Mesendoderm (in vitro differentiated cells): ENCODE measurements around the gene GATAD2A.

Experiments used
- DNase-seq: peaks from one replicate; pipeline ENCODE4 v3.0.0; 2013
- H2AK5ac ChIP-seq: 2 replicates; pipeline ENCODE4 v1.6.1; 2013; ENCODE audit warnings: low read length, inconsistent platforms
- H2BK120ac ChIP-seq: 2 replicates; pipeline ENCODE4 v1.6.1; 2013; ENCODE audit warnings: low read depth, mild to moderate bottlenecking, low read length, moderate library complexity, mixed read lengths
- H2BK15ac ChIP-seq: replicated peaks from 2 replicates; pipeline ENCODE4 v1.6.1; 2013; ENCODE audit warnings: low read depth, mild to moderate bottlenecking, moderate library complexity
- H2BK5ac ChIP-seq: 2 replicates; pipeline ENCODE4 v1.6.1; 2013; ENCODE audit warnings: low read length, inconsistent platforms
- H3K18ac ChIP-seq: 2 replicates; pipeline ENCODE4 v1.6.1; 2013; ENCODE audit warnings: mild to moderate bottlenecking, low read length, mixed read lengths
- H3K23ac ChIP-seq: one replicate; pipeline ENCODE4 v1.6.1; 2013; ENCODE audit warnings: low read length
- H3K27ac ChIP-seq: 2 replicates; pipeline ENCODE4 v1.5.1; 2013; ENCODE audit warnings: low read depth, mild to moderate bottlenecking, inconsistent platforms, low read length, moderate library complexity
- H3K27me3 ChIP-seq: 2 replicates; pipeline ENCODE4 v1.6.1; 2013; ENCODE audit warnings: low read length, control low read depth, mild to moderate bottlenecking, inconsistent platforms; ENCODE audit not compliant: insufficient read depth, poor library complexity
- H3K36me3 ChIP-seq: 2 replicates; pipeline ENCODE4 v1.6.1; 2013; ENCODE audit warnings: low read length, inconsistent platforms; ENCODE audit not compliant: control insufficient read depth, insufficient read depth
- H3K4ac ChIP-seq: one replicate; pipeline ENCODE4 v1.6.1; 2013; ENCODE audit warnings: low read depth, mild to moderate bottlenecking, low read length, moderate library complexity
- H3K4me1 ChIP-seq: 2 replicates; pipeline ENCODE4 v1.6.1; 2013; ENCODE audit warnings: low read depth, low read length, inconsistent platforms; ENCODE audit not compliant: control insufficient read depth
- H3K4me2 ChIP-seq: 2 replicates; pipeline ENCODE4 v1.6.1; 2013; ENCODE audit warnings: low read length
- H3K4me3 ChIP-seq: 2 replicates; pipeline ENCODE4 v1.5.1; 2013; ENCODE audit warnings: mild to moderate bottlenecking, low read length
- H3K56ac ChIP-seq: one replicate; pipeline ENCODE4 v1.6.1; 2013; ENCODE audit warnings: low read length
- H3K79me1 ChIP-seq: 2 replicates; pipeline ENCODE4 v1.6.1; 2013; ENCODE audit warnings: low read length, inconsistent platforms
- H3K79me2 ChIP-seq: 2 replicates; pipeline ENCODE4 v1.6.1; 2013; ENCODE audit warnings: mild to moderate bottlenecking, low read length; ENCODE audit not compliant: control insufficient read depth, insufficient read depth
- H3K9ac ChIP-seq: 2 replicates; pipeline ENCODE4 v1.6.1; 2013; ENCODE audit warnings: low read length, inconsistent platforms
- H4K5ac ChIP-seq: one replicate; pipeline ENCODE4 v1.6.1; 2013; ENCODE audit warnings: low read length
- H4K8ac ChIP-seq: one replicate; pipeline ENCODE4 v1.6.1; 2013; ENCODE audit warnings: low read depth, mild to moderate bottlenecking, control low read depth, low read length, moderate library complexity
- WGBS: extraction: QIAGEN DNeasy Blood & Tissue Kit; methylation state at CpG from one replicate; pipeline ENCODE4 v1.1.7; 2013; ENCODE audit warnings: low lambda C conversion rate, missing lambda C conversion rate; ENCODE audit not compliant: insufficient coverage; ENCODE audit errors: extremely low coverage; 5-methylcytosine and 5-hydroxymethylcytosine counted together

GATAD2A gene

GRCh38 chr19:19399733-19400433 lies 5.6 kb upstream of the GATAD2A start:
- WGBS, result no CpG with 5 or more reads among the region's 9 CpGs
- Histone ChIP-seq H3K27me3 (no peaks in the 10 kb centered on the region), H3K27ac (no peak overlapping the region), H2BK5ac (no peak overlapping the region), H3K79me2 (peaks cover 18% of the 10 kb centered on the region), H2AK5ac (no peak overlapping the region), H3K4me3 (no peak overlapping the region), H2BK120ac (no peak overlapping the region), H3K23ac (no peak overlapping the region), H3K56ac (no peak overlapping the region), H3K4me1 (no peaks in the 10 kb centered on the region), H4K8ac (no peak overlapping the region), H2BK15ac (no peak overlapping the region), H3K9ac (no peak overlapping the region), H3K18ac (no peak overlapping the region), H3K79me1 (peaks cover 18% of the 10 kb centered on the region), H4K5ac (no peak overlapping the region), H3K36me3 (no peaks in the 10 kb centered on the region), H3K4ac (no peak overlapping the region), H3K4me2 (no peak overlapping the region)
- no peak for DNase-seq

- Histone ChIP-seq H3K56ac (peak overlapping the region; percentile 42), H3K36me3 (no peaks in the 10 kb centered on the region), H3K18ac (no peak overlapping the region), H3K9ac (peak overlapping the region; percentile 16), H3K27me3 (no peaks in the 10 kb centered on the region), H2BK120ac (no peak overlapping the region), H3K4ac (no peak overlapping the region), H3K4me2 (no peak overlapping the region), H3K79me2 (peaks cover 26% of the 10 kb centered on the region), H4K8ac (no peak overlapping the region), H2AK5ac (no peak overlapping the region), H3K27ac (no peak overlapping the region), H4K5ac (no peak overlapping the region), H3K4me3 (no peak overlapping the region), H3K4me1 (peaks cover 5% of the 10 kb centered on the region), H2BK5ac (no peak overlapping the region), H3K79me1 (peaks cover 16% of the 10 kb centered on the region), H2BK15ac (no peak overlapping the region), H3K23ac (no peak overlapping the region)
- no peak for DNase-seq
- 100% methylated on average over 1 of the region's 11 CpGs for WGBS
These were observed 2.7 kb upstream of the GATAD2A start for GRCh38 chr19:19402656-19403372.

GRCh38 chr19:19403373-19403901 lies 2.0 kb upstream of the GATAD2A start:
- no peak overlapping the region for H3K4me3 ChIP-seq
- WGBS, result no CpG with 5 or more reads among the region's 5 CpGs
- no peak overlapping the region for H3K27ac ChIP-seq
- no peak overlapping the region for H3K4me2 ChIP-seq
- no peak overlapping the region for H3K18ac ChIP-seq
- no peaks in the 10 kb centered on the region for H3K27me3 ChIP-seq
- no peak for DNase-seq
- no peak overlapping the region for H4K5ac ChIP-seq
- no peak overlapping the region for H4K8ac ChIP-seq
- H3K36me3 ChIP-seq, result no peaks in the 10 kb centered on the region
- no peak overlapping the region for H3K23ac ChIP-seq
- no peak overlapping the region for H2BK15ac ChIP-seq
- peak overlapping the region; percentile 42 for H3K56ac ChIP-seq
- peak overlapping the region; percentile 16 for H3K9ac ChIP-seq
- peaks cover 5% of the 10 kb centered on the region for H3K4me1 ChIP-seq
- no peak overlapping the region for H2AK5ac ChIP-seq
- no peak overlapping the region for H3K4ac ChIP-seq
- H3K79me2 ChIP-seq, result peaks cover 31% of the 10 kb centered on the region
- H2BK120ac ChIP-seq, result no peak overlapping the region
- peaks cover 16% of the 10 kb centered on the region for H3K79me1 ChIP-seq
- no peak overlapping the region for H2BK5ac ChIP-seq

GRCh38 chr19:19405971-19406877 lies 749 bp downstream of the GATAD2A start:
- no peak overlapping the region for H2AK5ac ChIP-seq

GRCh38 chr19:19406878-19407632 lies 1.6 kb downstream of the GATAD2A start:
- Histone ChIP-seq H3K4me2 (peak overlapping the region; percentile 80), H3K36me3 (no peaks in the 10 kb centered on the region), H3K9ac (peak overlapping the region; percentile 68), H3K23ac (no peak overlapping the region), H2AK5ac (no peak overlapping the region), H3K4me3 (peak overlapping the region; percentile 54), H3K4ac (no peak overlapping the region), H4K5ac (no peak overlapping the region), H3K18ac (no peak overlapping the region), H3K56ac (peak overlapping the region; percentile 79), H3K27ac (no peak overlapping the region), H2BK120ac (no peak overlapping the region), H2BK15ac (no peak overlapping the region), H3K79me1 (peaks cover 19% of the 10 kb centered on the region), H3K79me2 (peaks cover 64% of the 10 kb centered on the region), H3K4me1 (peaks cover 19% of the 10 kb centered on the region), H2BK5ac (no peak overlapping the region), H4K8ac (no peak overlapping the region), H3K27me3 (no peaks in the 10 kb centered on the region)
- no peak for DNase-seq
- WGBS, result no CpG with 5 or more reads among the region's 12 CpGs

More at GRCh38 chr19:19405971-19406877, 749 bp downstream of the GATAD2A start:
- peak overlapping the region; percentile 98 for H3K18ac ChIP-seq
- H4K8ac ChIP-seq, result no peak overlapping the region
- WGBS, result no CpG with 5 or more reads among the region's 87 CpGs
- H3K36me3 ChIP-seq, result no peaks in the 10 kb centered on the region
- peak overlapping the region; percentile 60 for H3K27ac ChIP-seq
- peak overlapping the region; percentile 89 for H3K23ac ChIP-seq
- peaks cover 57% of the 10 kb centered on the region for H3K79me2 ChIP-seq
- H2BK15ac ChIP-seq, result no peak overlapping the region
- no peaks in the 10 kb centered on the region for H3K27me3 ChIP-seq
- H3K4ac ChIP-seq, result peak overlapping the region; percentile 99
- no peak overlapping the region for H4K5ac ChIP-seq
- peaks cover 19% of the 10 kb centered on the region for H3K79me1 ChIP-seq
- H2BK120ac ChIP-seq, result peak overlapping the region; percentile 55
- DNase-seq, result peak; percentile 55
- H3K4me2 ChIP-seq, result peak overlapping the region; percentile 80
- no peak overlapping the region for H2BK5ac ChIP-seq
- peak overlapping the region; percentile 88 for H3K56ac ChIP-seq
- H3K4me3 ChIP-seq, result peak overlapping the region; percentile 80
- H3K4me1 ChIP-seq, result peaks cover 19% of the 10 kb centered on the region
- peak overlapping the region; percentile 88 for H3K9ac ChIP-seq
